ENCODE measurements around the gene EIF3C. TPM values are rescaled to one million over a fixed set of nuclear protein-coding genes. Genes with fewer than 3 reads are reported as not detected.
"Not testable (repeated sequence)": the region's sequence is repeated elsewhere in the genome, so short reads cannot be mapped to it uniquely, and the experiment has no call there.

Gene EIF3C
- total RNA-seq: 100 to 1,000 TPM; 167 to 206 TPM

GRCh38 chr16:28711220-28712083 lies at the start of gene EIF3C:
Gene EIF3C (plus strand): TSS chr16:28711464. CDS start chr16:28711687, 223 bp downstream.
- H3K4me1 ChIP-seq (ENCODE audit: control insufficient read depth in 1 of 2, low read depth in 2 of 2); H3K27ac ChIP-seq; H3K27me3 ChIP-seq (replicated peaks; ENCODE audit: insufficient read depth); H3K36me3 ChIP-seq; H3K9me3 ChIP-seq; DNase-seq (ENCODE audit: low spot score); H3K4me3 ChIP-seq: not testable (repeated sequence)
- peak; percentile 96 for ATAC-seq (ENCODE audit: insufficient number of reproducible peaks, low FRiP score, low read depth)

GRCh38 chr16:28666264-28666663 lies 45.0 kb upstream of the EIF3C start:
- not testable (repeated sequence) for ATAC-seq (ENCODE audit: insufficient number of reproducible peaks, low FRiP score, low read depth); DNase-seq (ENCODE audit: low spot score)

GRCh38 chr16:28667480-28667879 lies 43.8 kb upstream of the EIF3C start:
- not testable (repeated sequence) for H3K9me3 ChIP-seq; H3K4me1 ChIP-seq (ENCODE audit: control insufficient read depth in 1 of 2, low read depth in 2 of 2); H3K36me3 ChIP-seq; H3K27me3 ChIP-seq (replicated peaks; ENCODE audit: insufficient read depth); ATAC-seq (ENCODE audit: insufficient number of reproducible peaks, low FRiP score, low read depth); H3K27ac ChIP-seq; H3K4me3 ChIP-seq; DNase-seq (ENCODE audit: low spot score)

More at GRCh38 chr16:28666264-28666663, 45.0 kb upstream of the EIF3C start:
- H3K4me3 ChIP-seq; H3K27me3 ChIP-seq (replicated peaks; ENCODE audit: insufficient read depth); H3K27ac ChIP-seq; H3K4me1 ChIP-seq (ENCODE audit: control insufficient read depth in 1 of 2, low read depth in 2 of 2); H3K9me3 ChIP-seq; H3K36me3 ChIP-seq: not testable (repeated sequence)

- H3K27ac ChIP-seq; H3K4me3 ChIP-seq; DNase-seq (ENCODE audit: low spot score); H3K36me3 ChIP-seq; ATAC-seq (ENCODE audit: insufficient number of reproducible peaks, low FRiP score, low read depth); H3K4me1 ChIP-seq (ENCODE audit: control insufficient read depth in 1 of 2, low read depth in 2 of 2); H3K9me3 ChIP-seq; H3K27me3 ChIP-seq (replicated peaks; ENCODE audit: insufficient read depth): not testable (repeated sequence)
These were observed 43.1 kb upstream of the EIF3C start for GRCh38 chr16:28668199-28668598.

GRCh38 chr16:28688327-28688952 lies 22.8 kb upstream of the EIF3C start:
- peak; percentile 94 for ATAC-seq (ENCODE audit: insufficient number of reproducible peaks, low FRiP score, low read depth)
- H3K36me3 ChIP-seq; H3K9me3 ChIP-seq; H3K4me1 ChIP-seq (ENCODE audit: control insufficient read depth in 1 of 2, low read depth in 2 of 2); H3K27me3 ChIP-seq (replicated peaks; ENCODE audit: insufficient read depth); H3K4me3 ChIP-seq; DNase-seq (ENCODE audit: low spot score); H3K27ac ChIP-seq: not testable (repeated sequence)

- not testable (repeated sequence) for H3K36me3 ChIP-seq; H3K4me1 ChIP-seq (ENCODE audit: control insufficient read depth in 1 of 2, low read depth in 2 of 2); DNase-seq (ENCODE audit: low spot score); ATAC-seq (ENCODE audit: insufficient number of reproducible peaks, low FRiP score, low read depth); H3K27ac ChIP-seq; H3K4me3 ChIP-seq; H3K9me3 ChIP-seq; H3K27me3 ChIP-seq (replicated peaks; ENCODE audit: insufficient read depth)
These were observed 21.8 kb upstream of the EIF3C start for GRCh38 chr16:28689425-28689824.

- not testable (repeated sequence) for ATAC-seq (ENCODE audit: insufficient number of reproducible peaks, low FRiP score, low read depth); H3K27ac ChIP-seq; H3K9me3 ChIP-seq; H3K4me1 ChIP-seq (ENCODE audit: control insufficient read depth in 1 of 2, low read depth in 2 of 2); H3K4me3 ChIP-seq; DNase-seq (ENCODE audit: low spot score); H3K36me3 ChIP-seq; H3K27me3 ChIP-seq (replicated peaks; ENCODE audit: insufficient read depth)
These were observed 19.5 kb upstream of the EIF3C start for GRCh38 chr16:28691722-28692121.

GRCh38 chr16:28693257-28693950 lies 17.9 kb upstream of the EIF3C start:
- H3K4me1 ChIP-seq (ENCODE audit: control insufficient read depth in 1 of 2, low read depth in 2 of 2): not testable (repeated sequence)

GRCh38 chr16:28699792-28700191 lies 11.5 kb upstream of the EIF3C start:
- not testable (repeated sequence) for H3K9me3 ChIP-seq; H3K36me3 ChIP-seq; H3K27ac ChIP-seq; H3K4me1 ChIP-seq (ENCODE audit: control insufficient read depth in 1 of 2, low read depth in 2 of 2); H3K27me3 ChIP-seq (replicated peaks; ENCODE audit: insufficient read depth); H3K4me3 ChIP-seq; DNase-seq (ENCODE audit: low spot score); ATAC-seq (ENCODE audit: insufficient number of reproducible peaks, low FRiP score, low read depth)

More at GRCh38 chr16:28693257-28693950, 17.9 kb upstream of the EIF3C start:
- not testable (repeated sequence) for H3K9me3 ChIP-seq; H3K36me3 ChIP-seq; DNase-seq (ENCODE audit: low spot score); H3K4me3 ChIP-seq; H3K27ac ChIP-seq; H3K27me3 ChIP-seq (replicated peaks; ENCODE audit: insufficient read depth)
- peak; percentile 43 for ATAC-seq (ENCODE audit: insufficient number of reproducible peaks, low FRiP score, low read depth)

- H3K4me3 ChIP-seq; H3K27ac ChIP-seq; H3K9me3 ChIP-seq; H3K27me3 ChIP-seq (replicated peaks; ENCODE audit: insufficient read depth); H3K4me1 ChIP-seq (ENCODE audit: control insufficient read depth in 1 of 2, low read depth in 2 of 2); ATAC-seq (ENCODE audit: insufficient number of reproducible peaks, low FRiP score, low read depth); H3K36me3 ChIP-seq; DNase-seq (ENCODE audit: low spot score): not testable (repeated sequence)
These were observed 10.9 kb upstream of the EIF3C start for GRCh38 chr16:28700349-28700748.

GRCh38 chr16:28701384-28701783 lies 9.9 kb upstream of the EIF3C start:
- not testable (repeated sequence) for H3K9me3 ChIP-seq; H3K4me3 ChIP-seq; H3K27ac ChIP-seq; H3K4me1 ChIP-seq (ENCODE audit: control insufficient read depth in 1 of 2, low read depth in 2 of 2); ATAC-seq (ENCODE audit: insufficient number of reproducible peaks, low FRiP score, low read depth); H3K27me3 ChIP-seq (replicated peaks; ENCODE audit: insufficient read depth); H3K36me3 ChIP-seq; DNase-seq (ENCODE audit: low spot score)

- not testable (repeated sequence) for ATAC-seq (ENCODE audit: insufficient number of reproducible peaks, low FRiP score, low read depth); H3K27me3 ChIP-seq (replicated peaks; ENCODE audit: insufficient read depth)
These were observed 7.0 kb upstream of the EIF3C start for GRCh38 chr16:28704246-28704645.

More at GRCh38 chr16:28704246-28704645, 7.0 kb upstream of the EIF3C start:
- H3K9me3 ChIP-seq; H3K4me1 ChIP-seq (ENCODE audit: control insufficient read depth in 1 of 2, low read depth in 2 of 2); H3K27ac ChIP-seq; H3K4me3 ChIP-seq; H3K36me3 ChIP-seq; DNase-seq (ENCODE audit: low spot score): not testable (repeated sequence)
